Cardiac muscle cell (in vitro differentiated cells and primary cell): ENCODE data around the gene MYMK. TPM values are rescaled to one million over a fixed set of nuclear protein-coding genes. Genes with fewer than 3 reads are reported as not detected.

Experiments used
- DNase-seq, 2 donors: peaks; one replicate each; pipeline versions ENCODE4 v3.0.0 to v3.0.0-alpha.2; 2010 to 2017; ENCODE audit warnings: low read depth in 1 of 2, low spot score in 1 of 2
- H3K27ac ChIP-seq: fragments of 200-600 bp; sonication (generic); 2 replicates; pipeline ENCODE4 v1.5.1; 2016
- H3K27me3 ChIP-seq: fragments of 200-600 bp; sonication (generic); 2 replicates; pipeline ENCODE4 v1.6.0; 2016; ENCODE audit warnings: control low read depth
- H3K36me3 ChIP-seq: fragments of 200-600 bp; sonication (generic); 2 replicates; pipeline ENCODE4 v1.5.1; 2016; ENCODE audit warnings: control low read depth
- H3K4me1 ChIP-seq: fragments of 200-600 bp; sonication (generic); 2 replicates; pipeline ENCODE4 v1.8.1; 2017; ENCODE audit warnings: low read depth, mild to moderate bottlenecking, mixed run types
- H3K4me3 ChIP-seq: fragments of 200-600 bp; sonication (generic); 2 replicates; pipeline ENCODE4 v1.5.1; 2016; ENCODE audit warnings: mild to moderate bottlenecking
- H3K9me3 ChIP-seq: fragments of 200-600 bp; sonication (generic); 2 replicates; pipeline ENCODE4 v1.5.1; 2017; ENCODE audit warnings: low read depth, mild to moderate bottlenecking, control low read depth
- CTCF ChIP-seq: IDR thresholded peaks from 2 replicates; pipeline ENCODE4 v1.5.1; 2012; ENCODE audit warnings: low read depth, mild to moderate bottlenecking, low read length
- polyA plus RNA-seq: library from polyadenylated mRNA; unstranded; fragments of >200 nt; fragmentation: Nextera tagmentation; extraction: Ambion mirVana; gene quantifications from 2 replicates; pipeline ENCODE4 v1.2.1, GENCODE V29; 2016
- total RNA-seq: library from RNA; depleted of rRNA; stranded (reverse); fragments of >200 nt; gene quantifications from 2 replicates; pipeline ENCODE4 v1.2.3, GENCODE V29; 2016

The MYMK gene
- total and polyA plus RNA-seq, 2 experiments from 2014 or later, result not detected

DNA sequence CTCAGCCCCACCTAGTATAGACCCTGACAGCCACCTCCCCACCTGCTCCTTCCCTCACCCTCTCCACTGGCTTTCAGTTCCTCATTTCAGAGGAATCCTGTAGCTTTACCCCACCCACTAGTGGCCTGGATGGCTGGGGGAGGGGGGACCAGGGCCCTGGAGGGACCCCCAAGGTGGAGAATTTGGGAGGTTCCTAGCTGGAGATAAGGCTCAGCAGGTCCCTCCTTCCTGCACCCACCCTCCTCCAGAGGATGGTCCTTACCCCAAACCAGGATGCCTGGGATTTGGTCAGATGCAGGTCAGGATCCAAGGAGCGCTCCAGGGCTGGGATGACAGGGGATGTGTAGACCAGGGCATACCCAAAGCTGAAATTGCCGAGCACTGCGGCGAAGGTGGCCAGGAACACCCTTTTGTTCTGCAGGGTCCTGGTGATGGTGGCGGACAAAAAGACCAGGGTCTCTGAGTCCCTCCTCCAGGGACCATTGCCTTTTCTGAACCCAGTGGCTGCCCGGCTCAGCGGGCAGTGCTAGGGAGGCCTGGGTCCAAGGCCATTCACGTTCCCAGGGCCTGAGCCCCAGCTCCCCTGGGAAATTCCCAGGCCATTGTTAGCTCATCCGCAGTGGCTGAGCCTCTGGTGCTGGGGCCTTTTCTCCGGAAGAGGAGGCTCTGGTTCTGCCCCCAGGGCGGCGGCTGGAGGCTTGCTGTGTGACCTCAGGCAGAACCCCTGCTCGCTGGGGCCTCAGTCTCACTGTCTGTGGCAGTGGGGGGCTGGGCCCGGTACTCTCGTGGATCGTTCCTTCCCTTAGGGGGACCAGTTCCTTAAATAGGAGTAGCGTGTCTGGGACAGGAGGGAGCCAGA, 46.5 kb downstream of the MYMK start:
- no peaks in the 10 kb centered on the region for H3K36me3 ChIP-seq
- no peak overlapping the region for H3K27ac ChIP-seq
- peaks cover 4% of the 10 kb centered on the region for H3K4me1 ChIP-seq
- DNase-seq, result peak in 1 of 2 donors; percentile 38
- peak overlapping the region; percentile 39 for H3K4me3 ChIP-seq
- TF ChIP-seq CTCF, result no peak
- peaks cover 7% of the 10 kb centered on the region for H3K27me3 ChIP-seq
- H3K9me3 ChIP-seq, result no peaks in the 10 kb centered on the region

GRCh38 chr9:133477461-133477860, 47.3 kb downstream of the MYMK start:
- H3K4me3 ChIP-seq, result no peak overlapping the region

GRCh38 chr9:133476941-133477340, 47.8 kb downstream of the MYMK start:
- H3K36me3 ChIP-seq, result no peaks in the 10 kb centered on the region
- peaks cover 4% of the 10 kb centered on the region for H3K4me1 ChIP-seq
- H3K4me3 ChIP-seq, result no peak overlapping the region
- no peaks in the 10 kb centered on the region for H3K9me3 ChIP-seq
- DNase-seq, result no peak
- TF ChIP-seq CTCF, result no peak
- H3K27me3 ChIP-seq, result peaks cover 7% of the 10 kb centered on the region
- no peak overlapping the region for H3K27ac ChIP-seq

More at GRCh38 chr9:133477461-133477860, 47.3 kb downstream of the MYMK start:
- no peak for DNase-seq
- Histone ChIP-seq H3K4me1 (peaks cover 4% of the 10 kb centered on the region), H3K27me3 (peaks cover 7% of the 10 kb centered on the region), H3K36me3 (no peaks in the 10 kb centered on the region), H3K9me3 (no peaks in the 10 kb centered on the region), H3K27ac (no peak overlapping the region)
- TF ChIP-seq CTCF, result no peak

DNA sequence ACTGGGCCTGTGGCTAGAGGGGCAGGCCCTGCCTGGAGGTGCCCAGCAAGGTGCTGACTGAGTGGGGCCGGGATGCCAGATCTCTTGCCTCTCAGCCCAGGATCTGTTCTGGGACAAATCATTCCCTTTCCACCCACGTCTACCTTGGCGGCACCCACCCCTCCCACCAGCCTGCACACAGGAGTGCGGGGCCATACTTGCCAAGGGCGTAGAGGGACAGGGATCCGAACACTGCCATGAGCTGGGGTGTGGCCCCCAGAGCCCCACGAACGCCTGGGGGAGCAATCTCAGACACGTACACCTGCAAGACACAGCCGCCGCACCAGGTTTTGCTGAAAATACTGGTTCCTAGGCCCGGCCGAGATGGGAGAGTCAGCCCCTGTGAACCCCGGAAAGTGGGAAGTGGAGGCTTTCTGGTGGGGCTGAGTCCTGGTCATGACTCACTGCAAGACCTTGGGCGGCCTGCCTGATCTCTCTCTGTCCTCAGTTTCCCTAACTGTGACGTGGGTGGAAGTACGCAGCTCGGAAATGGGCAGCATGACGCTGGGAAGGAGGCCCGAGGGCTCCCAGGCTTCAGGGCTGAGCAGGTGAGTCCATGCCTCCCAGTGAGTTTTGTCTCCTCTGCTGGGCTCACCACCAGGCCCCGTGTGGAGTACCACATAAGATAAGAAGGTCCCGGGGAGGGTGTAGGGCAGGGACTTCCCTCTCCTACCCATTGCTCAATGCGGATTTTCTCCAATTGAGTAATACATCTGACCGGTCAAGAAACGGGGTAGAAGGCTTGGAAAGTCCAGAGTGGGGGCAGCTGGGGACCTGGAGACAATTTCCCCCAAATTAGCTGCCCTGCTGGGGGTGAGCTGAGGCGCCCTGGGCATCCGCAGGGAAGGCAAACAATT, 48.5 kb downstream of the MYMK start:
- Histone ChIP-seq H3K27me3 (peaks cover 7% of the 10 kb centered on the region), H3K9me3 (no peaks in the 10 kb centered on the region), H3K36me3 (no peaks in the 10 kb centered on the region), H3K4me1 (peaks cover 4% of the 10 kb centered on the region), H3K4me3 (no peak overlapping the region), H3K27ac (no peak overlapping the region)
- TF ChIP-seq CTCF, result no peak
- peak in 1 of 2 donors; percentile 81 for DNase-seq

GRCh38 chr9:133475292-133476012, 49.3 kb downstream of the MYMK start:
- Histone ChIP-seq H3K4me3 (no peak overlapping the region), H3K4me1 (peaks cover 4% of the 10 kb centered on the region)

More at GRCh38 chr9:133475292-133476012, 49.3 kb downstream of the MYMK start:
- Histone ChIP-seq H3K27ac (no peak overlapping the region), H3K9me3 (no peaks in the 10 kb centered on the region), H3K36me3 (no peaks in the 10 kb centered on the region), H3K27me3 (peaks cover 7% of the 10 kb centered on the region)
- no peak for TF ChIP-seq CTCF
- DNase-seq, result no peak
